A549 (cell line): ENCODE data around the gene CARF. TPM values are rescaled to one million over a fixed set of nuclear protein-coding genes. Genes with fewer than 3 reads are reported as not detected.
A peak's percentile ranks its signal among the peaks of the same experiment; 100 is the strongest.
"Not testable (repeated sequence)": the region's sequence is repeated elsewhere in the genome, so short reads cannot be mapped to it uniquely, and the experiment has no call there.

Experiments
- ATAC-seq, 2 experiments: fragments of 200-7000 bp in 1 of 2; fragments of >200 bp in 1 of 2; cut with Nextera tagmentation in 1 of 2; cut with Tn5 transposase in 1 of 2; 3 replicates each; pipeline versions ENCODE4 v1.8.0 to v1.9.1; 2018 to 2020; ENCODE audit warnings: mild to moderate bottlenecking in 1 of 2, moderate library complexity in 1 of 2
- CTCF ChIA-PET: fragments of 300-600 bp; sonication (Branson Sonifier 250); formaldehyde crosslinking; extraction: SDS; loops from one replicate; lab custom pipeline; 2021; ENCODE audit warnings: antibody characterized with exemption, inconsistent platforms; lab: Yijun Ruan, JAX
- POLR2A ChIA-PET: fragments of 350-600 bp; formaldehyde crosslinking; extraction: SDS; loops from one replicate; lab custom pipeline; 2021; ENCODE audit warnings: antibody characterized with exemption, inconsistent platforms; lab: Yijun Ruan, JAX
- DNase-seq, 2 experiments: peaks; one replicate each; pipeline versions ENCODE4 v3.0.0 to v3.0.0-alpha.2; 2011 to 2016; ENCODE audit warnings: low read depth in 1 of 2, low spot score in 1 of 2
- FAIRE-seq: peaks from 2 replicates; lab custom pipeline; 2011; peaks lifted over from hg19 to GRCh38; lab: Jason Lieb, UNC
- H3K27ac ChIP-seq, 2 experiments: fragments of >200 bp; sonication (Bioruptor Twin); formaldehyde crosslinking; 3 replicates each; pipeline ENCODE4 v1.5.1; 2016 to 2017
- H3K4me1 ChIP-seq: fragments of >200 bp; sonication (Bioruptor Twin); formaldehyde crosslinking; 3 replicates; pipeline ENCODE4 v1.6.1; 2016
- H3K4me2 ChIP-seq: fragments of >200 bp; sonication (Bioruptor Twin); formaldehyde crosslinking; 3 replicates; pipeline ENCODE4 v1.6.1; 2016
- H3K4me3 ChIP-seq: fragments of >200 bp; sonication (Bioruptor Twin); formaldehyde crosslinking; 3 replicates; pipeline ENCODE4 v1.5.1; 2016
- H3K9me3 ChIP-seq: fragments of >200 bp; sonication (Bioruptor Twin); formaldehyde crosslinking; 3 replicates; pipeline ENCODE4 v1.6.1; 2016
- BHLHE40 ChIP-seq: IDR thresholded peaks from 2 replicates; pipeline ENCODE4 v1.6.1; 2012; ENCODE audit warnings: low read depth, low read length, inconsistent platforms
- CBX2 ChIP-seq: fragments of 200-600 bp; sonication (generic); IDR thresholded peaks from 2 replicates; pipeline ENCODE4 v1.6.1; 2016; ENCODE audit warnings: low read depth, mild to moderate bottlenecking, borderline replicate concordance
- CBX8 ChIP-seq: fragments of 200-600 bp; sonication (generic); IDR thresholded peaks from 2 replicates; pipeline ENCODE4 v1.6.1; 2016
- EHF ChIP-seq: fragments of 250-450 bp; sonication (Bioruptor Pico); IDR thresholded peaks from 2 replicates; pipeline ENCODE4 v1.5.0; 2020; ENCODE audit warnings: mild to moderate bottlenecking
- ESRRA ChIP-seq: fragments of 150-350 bp; IDR thresholded peaks from 2 replicates; pipeline ENCODE4 v1.6.1; 2014; ENCODE audit warnings: mild to moderate bottlenecking, low read length, borderline replicate concordance
- FOSB ChIP-seq: fragments of 250-450 bp; sonication (Bioruptor Pico); IDR thresholded peaks from 2 replicates; pipeline ENCODE4 v1.5.0; 2020; ENCODE audit warnings: mild to moderate bottlenecking, moderate library complexity
- FOXS1 ChIP-seq: fragments of 250-450 bp; sonication (Bioruptor Pico); IDR thresholded peaks from 2 replicates; pipeline ENCODE4 v1.5.0; 2020; ENCODE audit warnings: mild to moderate bottlenecking, moderate library complexity
- GATA3 ChIP-seq: IDR thresholded peaks from 2 replicates; pipeline ENCODE4 v1.6.1; 2012; ENCODE audit warnings: borderline replicate concordance
- HOXB13 ChIP-seq: fragments of 250-450 bp; sonication (Bioruptor Pico); IDR thresholded peaks from 2 replicates; pipeline ENCODE4 v1.5.0; 2020; ENCODE audit warnings: low read depth, mild to moderate bottlenecking, moderate library complexity
- HOXB5 ChIP-seq: fragments of 250-450 bp; sonication (Bioruptor Pico); IDR thresholded peaks from 2 replicates; pipeline ENCODE4 v1.5.0; 2020; ENCODE audit warnings: mild to moderate bottlenecking, moderate library complexity
- JUNB ChIP-seq: fragments of >200 bp; sonication (Bioruptor Twin); formaldehyde crosslinking; IDR thresholded peaks from 2 replicates; pipeline ENCODE4 v1.6.1; 2016
- MAZ ChIP-seq: fragments of 150-350 bp; IDR thresholded peaks from 2 replicates; pipeline ENCODE4 v1.6.1; 2014; ENCODE audit warnings: antibody characterized with exemption, low read depth, low read length, borderline replicate concordance
- NFE2L2 ChIP-seq: fragments of 150-350 bp; conservative IDR thresholded peaks from 2 replicates; pipeline ENCODE4 v1.6.1; 2014; ENCODE audit warnings: low read length
- NR3C1 ChIP-seq: fragments of >200 bp; sonication (Bioruptor Twin); formaldehyde crosslinking; IDR thresholded peaks from 3 replicates; pipeline ENCODE4 v1.6.1; 2017
- POLR2A ChIP-seq: IDR thresholded peaks from 2 replicates; pipeline ENCODE4 v1.6.1; 2012; ENCODE audit warnings: mild to moderate bottlenecking, low read length
- POLR2AphosphoS2 ChIP-seq: conservative IDR thresholded peaks from 2 replicates; pipeline ENCODE4 v1.6.1; 2012; ENCODE audit warnings: low read length, improper control_type of control experiment, inconsistent platforms
- RCOR1 ChIP-seq: fragments of 150-350 bp; IDR thresholded peaks from 2 replicates; pipeline ENCODE4 v1.6.1; 2014; ENCODE audit warnings: antibody characterized with exemption, low read length, low read depth
- TFCP2L1 ChIP-seq: fragments of 250-450 bp; sonication (Bioruptor Pico); IDR thresholded peaks from 2 replicates; pipeline ENCODE4 v1.5.0; 2021; ENCODE audit warnings: mild to moderate bottlenecking
- ZFP36 ChIP-seq: fragments of 450-650 bp; IDR thresholded peaks from 2 replicates; pipeline ENCODE4 v1.6.1; 2014; ENCODE audit warnings: borderline replicate concordance; ENCODE audit not compliant: partially characterized antibody
- WGBS: methylation state at CpG from one replicate; pipeline ENCODE4 v1.1.6; 2017; ENCODE audit errors: missing lambda C conversion rate; 5-methylcytosine and 5-hydroxymethylcytosine counted together
- polyA plus RNA-seq, 4 experiments: library from polyadenylated mRNA; depleted of rRNA in 3 of 4; stranded (reverse); fragments of >200 nt; fragmentation: RNase III in 1 of 4; extraction: RNeasy Plus Mini Kit Qiagen cat#74134 plus additional on column Dnase treatment in 1 of 4; gene quantifications; 2 replicates in 3 of 4; 3 replicates in 1 of 4; pipeline ENCODE4 v1.2.3, GENCODE V29; 2011 to 2017
- TF ChIP-seq, protein P1 (sequence below): fragments of 250-450 bp; sonication (Bioruptor Pico); IDR thresholded peaks from 2 replicates; pipeline ENCODE4 v1.5.0; 2021; ENCODE audit warnings: mild to moderate bottlenecking, moderate library complexity, borderline replicate concordance
- TF ChIP-seq, protein P2 (sequence below): fragments of 200-600 bp; sonication (generic); IDR thresholded peaks from 2 replicates; pipeline ENCODE4 v1.6.1; 2016; ENCODE audit warnings: antibody characterized with exemption, mild to moderate bottlenecking, moderate library complexity
- TF ChIP-seq, protein P3 (sequence below): fragments of 450-650 bp; IDR thresholded peaks from 2 replicates; pipeline ENCODE4 v1.6.1; 2014; ENCODE audit warnings: antibody characterized with exemption

Gene CARF
- polyA plus RNA-seq, 2 of the 4 experiments (the other 2 are of a cell fraction) = 2.1 to 6.0 TPM

DNA sequence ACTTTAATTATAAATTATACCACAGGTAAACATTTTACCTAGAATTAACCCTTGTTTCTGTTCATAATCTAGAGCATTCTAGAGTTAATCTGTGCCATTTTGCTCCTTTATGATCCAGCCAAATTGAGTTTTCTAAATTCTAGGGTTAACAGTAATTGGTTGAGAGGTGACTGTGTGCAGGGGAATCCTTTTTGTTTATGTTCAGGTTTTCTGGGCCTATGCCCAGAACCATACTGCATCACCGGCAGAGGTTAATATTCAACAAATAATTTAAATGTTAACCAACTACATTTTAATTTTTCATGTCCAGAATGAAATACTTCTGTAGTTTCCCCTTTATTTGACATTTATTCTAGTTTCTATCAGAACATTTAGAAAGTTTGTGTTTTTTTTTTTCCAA, 32.3 kb downstream of the CARF start:
- POLR2A ChIA-PET = no interaction called here
- H3K9me3 ChIP-seq = peaks cover 13% of the 10 kb centered on the region; the same call in 1 of the 3 replicates
- CTCF ChIA-PET = no interaction called here
- no peak for TF ChIP-seq BHLHE40
- TF ChIP-seq POLR2A = no peak
- no peak for TF ChIP-seq FOXS1 (CRISPR knock-in tag)
- TF ChIP-seq HOXB13 (CRISPR knock-in tag) = no peak
- TF ChIP-seq JUNB = no peak
- TF ChIP-seq CBX8 = no peak
- TF ChIP-seq, protein P1, sequence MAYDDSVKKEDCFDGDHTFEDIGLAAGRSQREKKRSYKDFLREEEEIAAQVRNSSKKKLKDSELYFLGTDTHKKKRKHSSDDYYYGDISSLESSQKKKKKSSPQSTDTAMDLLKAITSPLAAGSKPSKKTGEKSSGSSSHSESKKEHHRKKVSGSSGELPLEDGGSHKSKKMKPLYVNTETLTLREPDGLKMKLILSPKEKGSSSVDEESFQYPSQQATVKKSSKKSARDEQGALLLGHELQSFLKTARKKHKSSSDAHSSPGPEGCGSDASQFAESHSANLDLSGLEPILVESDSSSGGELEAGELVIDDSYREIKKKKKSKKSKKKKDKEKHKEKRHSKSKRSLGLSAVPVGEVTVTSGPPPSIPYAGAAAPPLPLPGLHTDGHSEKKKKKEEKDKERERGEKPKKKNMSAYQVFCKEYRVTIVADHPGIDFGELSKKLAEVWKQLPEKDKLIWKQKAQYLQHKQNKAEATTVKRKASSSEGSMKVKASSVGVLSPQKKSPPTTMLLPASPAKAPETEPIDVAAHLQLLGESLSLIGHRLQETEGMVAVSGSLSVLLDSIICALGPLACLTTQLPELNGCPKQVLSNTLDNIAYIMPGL (CRISPR knock-in tag) = no peak
- TF ChIP-seq FOSB = no peak
- no peak for TF ChIP-seq MAZ
- no peak overlapping the region for H3K4me3 ChIP-seq
- H3K4me2 ChIP-seq = peak overlapping the region; percentile 48
- FAIRE-seq = no peak
- 0% methylated on average over 1 of the region's 1 CpG for WGBS
- DNase-seq = no peak
- ATAC-seq = peak in 1 of 2 experiments; percentile 52; a peak in 1 of 6 replicates
- peaks cover 13% of the 10 kb centered on the region for H3K4me1 ChIP-seq
- H3K27ac ChIP-seq = no peak overlapping the region; a peak in 1 of 6 replicates

DNA sequence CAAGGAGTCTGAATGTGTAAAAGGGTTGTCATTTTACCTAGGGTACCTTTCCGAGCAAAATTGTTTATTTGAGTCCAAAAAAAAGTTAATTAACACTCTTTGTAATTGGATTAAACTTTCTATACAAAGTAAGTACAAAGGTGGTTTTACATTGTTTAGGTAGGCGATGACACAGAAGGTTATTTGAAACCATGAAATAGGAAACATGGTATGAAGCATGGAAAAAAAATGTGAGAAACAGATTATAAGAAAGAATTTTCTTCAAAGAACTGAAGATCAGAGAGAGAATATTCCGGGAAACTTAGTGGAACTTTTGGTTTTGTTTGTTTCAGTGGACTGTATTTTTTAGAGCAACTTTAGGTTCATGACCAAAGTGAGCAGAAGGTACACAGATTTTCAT, 32.7 kb downstream of the CARF start:
- Histone ChIP-seq H3K4me3 (no peak overlapping the region), H3K27ac (no peak overlapping the region; a peak in 1 of 6 replicates), H3K9me3 (peaks cover 13% of the 10 kb centered on the region; the same call in 1 of the 3 replicates), H3K4me1 (peaks cover 13% of the 10 kb centered on the region), H3K4me2 (peak overlapping the region; percentile 48)
- CTCF ChIA-PET = interaction anchor here (1.2 kb wide), 1 partner anchor 117 kb away, joined by 3 read pairs; no protein-coding TSS in a partner anchor
- TF ChIP-seq POLR2AphosphoS2 (no peak), NFE2L2 (no peak), GATA3 (no peak), CBX2 (no peak), RCOR1 (no peak), CBX8 (no peak), ZFP36 (no peak), ESRRA (no peak)
- TF ChIP-seq, protein P2, sequence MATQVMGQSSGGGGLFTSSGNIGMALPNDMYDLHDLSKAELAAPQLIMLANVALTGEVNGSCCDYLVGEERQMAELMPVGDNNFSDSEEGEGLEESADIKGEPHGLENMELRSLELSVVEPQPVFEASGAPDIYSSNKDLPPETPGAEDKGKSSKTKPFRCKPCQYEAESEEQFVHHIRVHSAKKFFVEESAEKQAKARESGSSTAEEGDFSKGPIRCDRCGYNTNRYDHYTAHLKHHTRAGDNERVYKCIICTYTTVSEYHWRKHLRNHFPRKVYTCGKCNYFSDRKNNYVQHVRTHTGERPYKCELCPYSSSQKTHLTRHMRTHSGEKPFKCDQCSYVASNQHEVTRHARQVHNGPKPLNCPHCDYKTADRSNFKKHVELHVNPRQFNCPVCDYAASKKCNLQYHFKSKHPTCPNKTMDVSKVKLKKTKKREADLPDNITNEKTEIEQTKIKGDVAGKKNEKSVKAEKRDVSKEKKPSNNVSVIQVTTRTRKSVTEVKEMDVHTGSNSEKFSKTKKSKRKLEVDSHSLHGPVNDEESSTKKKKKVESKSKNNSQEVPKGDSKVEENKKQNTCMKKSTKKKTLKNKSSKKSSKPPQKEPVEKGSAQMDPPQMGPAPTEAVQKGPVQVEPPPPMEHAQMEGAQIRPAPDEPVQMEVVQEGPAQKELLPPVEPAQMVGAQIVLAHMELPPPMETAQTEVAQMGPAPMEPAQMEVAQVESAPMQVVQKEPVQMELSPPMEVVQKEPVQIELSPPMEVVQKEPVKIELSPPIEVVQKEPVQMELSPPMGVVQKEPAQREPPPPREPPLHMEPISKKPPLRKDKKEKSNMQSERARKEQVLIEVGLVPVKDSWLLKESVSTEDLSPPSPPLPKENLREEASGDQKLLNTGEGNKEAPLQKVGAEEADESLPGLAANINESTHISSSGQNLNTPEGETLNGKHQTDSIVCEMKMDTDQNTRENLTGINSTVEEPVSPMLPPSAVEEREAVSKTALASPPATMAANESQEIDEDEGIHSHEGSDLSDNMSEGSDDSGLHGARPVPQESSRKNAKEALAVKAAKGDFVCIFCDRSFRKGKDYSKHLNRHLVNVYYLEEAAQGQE = no peak
- TF ChIP-seq, all 56 proteins: peak for 0
- DNase-seq (no peak), ATAC-seq (no peak), FAIRE-seq (no peak)
- WGBS = 36% methylated on average over 3 of the region's 3 CpGs
- POLR2A ChIA-PET = no interaction called here

DNA sequence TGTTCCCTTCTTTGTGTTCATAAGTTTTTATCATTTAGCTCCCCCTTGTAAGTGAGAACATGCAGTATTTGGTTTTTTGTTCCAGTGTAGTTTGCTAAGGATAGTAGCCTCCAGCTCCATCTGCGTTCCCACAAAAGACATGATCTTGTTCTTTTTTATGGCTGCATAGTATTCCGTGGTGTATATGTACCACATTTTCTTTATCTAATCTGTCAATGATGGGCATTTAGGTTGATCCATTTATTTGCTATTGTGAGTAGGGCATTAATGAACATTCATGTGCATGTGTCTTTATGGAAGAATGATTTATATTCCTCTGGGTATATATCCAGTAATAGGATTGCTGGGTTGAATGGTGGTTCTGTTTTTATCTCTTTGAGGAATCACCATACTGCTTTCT, 33.4 kb downstream of the CARF start:
- no peak overlapping the region for H3K27ac ChIP-seq
- 90% methylated on average over 2 of the region's 2 CpGs for WGBS
- ChIA-PET CTCF (interaction anchor here (1.2 kb wide), 1 partner anchor 118 kb away, joined by 3 read pairs; no protein-coding TSS in a partner anchor), POLR2A (no interaction called here)
- ATAC-seq = no peak
- no peak for FAIRE-seq
- peaks cover 13% of the 10 kb centered on the region for H3K4me1 ChIP-seq
- H3K4me3 ChIP-seq = no peak overlapping the region
- no peak for DNase-seq
- TF ChIP-seq, protein P1 (CRISPR knock-in tag) = no peak
- no peak for TF ChIP-seq RCOR1
- no peak for TF ChIP-seq EHF (CRISPR knock-in tag)
- no peak for TF ChIP-seq HOXB13 (CRISPR knock-in tag)
- TF ChIP-seq, protein P3, sequence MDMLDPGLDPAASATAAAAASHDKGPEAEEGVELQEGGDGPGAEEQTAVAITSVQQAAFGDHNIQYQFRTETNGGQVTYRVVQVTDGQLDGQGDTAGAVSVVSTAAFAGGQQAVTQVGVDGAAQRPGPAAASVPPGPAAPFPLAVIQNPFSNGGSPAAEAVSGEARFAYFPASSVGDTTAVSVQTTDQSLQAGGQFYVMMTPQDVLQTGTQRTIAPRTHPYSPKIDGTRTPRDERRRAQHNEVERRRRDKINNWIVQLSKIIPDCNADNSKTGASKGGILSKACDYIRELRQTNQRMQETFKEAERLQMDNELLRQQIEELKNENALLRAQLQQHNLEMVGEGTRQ = no peak
- TF ChIP-seq HOXB5 (CRISPR knock-in tag) = no peak
- TF ChIP-seq JUNB = no peak
- no peak for TF ChIP-seq ESRRA
- no peak for TF ChIP-seq TFCP2L1 (CRISPR knock-in tag)
- TF ChIP-seq NR3C1 = no peak
- H3K4me2 ChIP-seq = no peak overlapping the region
- H3K9me3 ChIP-seq = peaks cover 13% of the 10 kb centered on the region; the same call in 1 of the 3 replicates

DNA sequence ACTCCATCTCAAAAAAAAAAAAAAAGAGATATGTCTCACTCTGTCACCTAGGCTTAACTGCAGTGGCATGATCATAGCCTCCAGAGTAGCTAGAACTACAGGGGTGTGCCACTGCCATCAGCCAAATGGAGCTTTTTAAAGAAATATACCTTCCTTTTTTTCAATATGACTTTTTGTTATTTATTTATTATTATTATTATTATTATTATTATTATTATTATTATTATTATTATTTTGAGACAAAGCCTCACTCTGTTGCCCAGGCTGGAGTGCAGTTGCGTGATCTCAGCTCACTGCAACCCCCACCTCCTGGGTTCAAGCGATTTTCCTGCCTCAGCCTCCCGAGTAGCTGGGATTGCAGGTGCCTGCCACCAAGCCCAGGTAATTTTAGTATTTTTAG, 37.3 kb downstream of the CARF start:
- CTCF ChIA-PET, POLR2A ChIA-PET, FAIRE-seq, H3K4me1 ChIP-seq, H3K4me3 ChIP-seq, ATAC-seq, DNase-seq, H3K4me2 ChIP-seq, H3K27ac ChIP-seq: not testable (repeated sequence)
- peaks cover 13% of the 10 kb centered on the region; the same call in 1 of the 3 replicates for H3K9me3 ChIP-seq
- WGBS = 91% methylated on average over 3 of the region's 3 CpGs
